Measurements from ENCODE around the gene GNG7.
"Not testable (repeated sequence)": the region's sequence is repeated elsewhere in the genome, so short reads cannot be mapped to it uniquely, and the experiment has no call there.

Gene GNG7

DNA sequence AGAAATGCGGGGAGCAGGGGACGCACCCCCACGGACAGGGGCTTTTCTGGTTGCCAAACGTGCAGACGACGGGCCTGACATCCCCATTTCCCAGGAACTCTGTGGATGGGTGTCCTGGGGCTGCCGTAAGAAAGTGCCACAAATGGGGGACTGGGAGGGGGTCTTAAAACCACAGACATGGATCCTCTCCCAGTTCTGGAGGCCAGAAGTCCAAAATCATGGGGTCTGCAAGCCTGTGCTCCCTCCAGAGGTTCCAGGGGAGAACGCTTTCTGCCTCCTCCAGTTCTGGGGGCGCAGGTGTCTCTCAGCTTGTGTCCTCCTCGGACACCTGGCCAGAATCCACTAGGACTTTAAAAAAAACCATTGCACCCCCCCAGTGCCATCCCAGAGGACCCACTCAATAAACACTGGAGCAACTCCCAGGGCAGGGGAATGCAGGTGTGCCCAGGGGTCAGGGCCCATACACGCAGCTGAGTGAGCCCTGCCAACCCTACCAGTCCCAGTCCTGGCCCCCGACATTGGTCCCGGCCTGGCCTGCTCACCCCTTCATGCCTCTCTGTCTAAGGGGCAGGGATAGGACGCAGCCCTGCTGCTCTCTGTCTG lies 122.7 kb downstream of the GNG7 start:
- DNase-seq (ENCODE audit: low read depth in 2 of 2, low spot score in 1 of 2) = no peak

DNA sequence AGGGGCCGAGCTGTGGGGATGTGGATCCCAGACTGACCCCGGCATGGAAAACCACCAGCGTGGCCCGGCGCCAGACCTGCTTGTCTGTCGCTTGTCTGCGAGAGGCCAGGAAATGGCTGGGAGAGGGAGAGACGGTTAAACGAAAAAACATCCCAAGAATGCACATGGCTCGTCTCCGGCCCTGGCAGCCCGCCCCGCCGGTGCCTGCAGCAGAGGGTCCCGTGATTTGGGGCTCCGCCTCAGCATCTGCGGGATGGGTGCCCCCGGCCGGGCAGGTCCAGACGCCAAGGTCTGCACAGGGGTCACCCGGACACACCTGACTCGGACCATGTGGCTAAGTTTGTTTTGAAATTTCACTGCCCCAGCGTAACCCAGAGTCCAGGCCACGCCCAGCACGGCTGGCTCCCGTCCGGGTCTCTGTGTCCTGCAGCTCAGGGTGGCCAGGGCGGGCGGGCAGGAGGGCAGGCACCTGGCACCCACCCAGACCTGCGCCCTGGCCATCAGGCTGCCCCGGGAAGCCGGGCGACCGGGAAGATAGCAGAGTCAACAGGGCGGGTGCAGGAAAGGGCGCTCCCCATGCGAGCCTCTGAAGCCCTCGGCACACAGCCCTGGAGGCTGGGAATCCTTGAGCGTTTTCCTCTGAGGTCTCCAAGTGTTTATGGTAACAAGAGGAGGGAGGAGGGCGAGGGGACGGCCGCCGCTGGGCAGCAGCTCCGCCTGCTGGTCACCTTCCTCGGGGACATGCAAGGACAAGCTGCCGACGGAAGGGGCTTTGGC lies 123.4 kb downstream of the GNG7 start:
- DNase-seq (ENCODE audit: low read depth in 2 of 2, low spot score in 1 of 2) = peak; percentile 33 to 34

DNA sequence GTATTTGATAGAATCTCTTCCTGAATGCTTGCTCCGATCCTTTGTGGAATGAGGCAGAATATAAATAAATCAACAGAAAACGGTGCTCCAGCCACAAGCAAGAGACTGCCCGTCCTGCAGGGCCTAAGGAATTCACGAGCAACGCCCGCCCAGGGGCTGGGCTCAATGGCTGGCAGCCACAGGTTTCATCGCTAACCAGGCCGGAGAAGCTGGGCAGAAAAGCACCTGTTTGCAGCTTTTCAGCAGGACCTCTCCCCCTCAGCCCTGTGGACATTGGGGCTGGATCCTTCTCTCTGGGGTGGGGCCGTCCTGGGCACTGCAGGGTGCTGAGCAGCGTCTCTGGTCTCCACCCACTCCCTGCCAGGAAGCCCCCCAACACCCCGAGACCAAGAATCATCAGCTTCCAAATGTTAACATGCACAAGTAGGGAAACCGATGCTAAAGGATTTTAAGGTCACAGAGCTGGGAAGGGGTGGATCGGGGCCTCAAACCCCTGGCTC lies 124.1 kb downstream of the GNG7 start:
- DNase-seq (ENCODE audit: low read depth in 2 of 2, low spot score in 1 of 2) = no peak

DNA sequence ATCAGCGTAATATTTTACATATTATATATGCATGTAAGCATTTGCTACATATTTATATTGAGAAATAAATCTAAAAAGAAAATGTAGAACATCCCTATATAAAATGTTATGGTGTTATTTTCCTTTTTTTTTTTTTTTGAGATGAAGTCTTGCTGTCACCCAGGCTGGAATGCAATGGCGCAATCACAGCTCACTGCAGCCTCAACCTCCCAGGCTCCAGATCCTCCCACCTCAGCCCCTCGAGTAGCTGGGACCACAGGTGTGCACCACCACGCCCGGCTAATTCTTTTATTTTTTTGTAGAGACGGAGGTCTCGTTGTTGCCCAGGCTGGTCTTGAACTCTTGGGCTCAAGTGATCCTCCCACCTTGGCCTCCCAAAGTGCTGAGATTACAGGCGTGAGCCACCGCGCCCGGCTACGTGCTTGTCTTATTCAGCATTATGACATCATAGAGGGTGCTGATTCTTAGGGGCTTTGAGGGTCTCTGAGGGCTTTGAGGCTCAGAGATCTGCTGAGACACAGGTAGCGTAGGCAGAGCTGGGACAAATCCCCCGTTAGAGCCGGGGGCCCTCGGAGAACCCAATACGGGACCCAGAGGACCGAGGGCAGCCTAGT lies 124.7 kb downstream of the GNG7 start:
- no peak for DNase-seq (ENCODE audit: low read depth in 2 of 2, low spot score in 1 of 2)

DNA sequence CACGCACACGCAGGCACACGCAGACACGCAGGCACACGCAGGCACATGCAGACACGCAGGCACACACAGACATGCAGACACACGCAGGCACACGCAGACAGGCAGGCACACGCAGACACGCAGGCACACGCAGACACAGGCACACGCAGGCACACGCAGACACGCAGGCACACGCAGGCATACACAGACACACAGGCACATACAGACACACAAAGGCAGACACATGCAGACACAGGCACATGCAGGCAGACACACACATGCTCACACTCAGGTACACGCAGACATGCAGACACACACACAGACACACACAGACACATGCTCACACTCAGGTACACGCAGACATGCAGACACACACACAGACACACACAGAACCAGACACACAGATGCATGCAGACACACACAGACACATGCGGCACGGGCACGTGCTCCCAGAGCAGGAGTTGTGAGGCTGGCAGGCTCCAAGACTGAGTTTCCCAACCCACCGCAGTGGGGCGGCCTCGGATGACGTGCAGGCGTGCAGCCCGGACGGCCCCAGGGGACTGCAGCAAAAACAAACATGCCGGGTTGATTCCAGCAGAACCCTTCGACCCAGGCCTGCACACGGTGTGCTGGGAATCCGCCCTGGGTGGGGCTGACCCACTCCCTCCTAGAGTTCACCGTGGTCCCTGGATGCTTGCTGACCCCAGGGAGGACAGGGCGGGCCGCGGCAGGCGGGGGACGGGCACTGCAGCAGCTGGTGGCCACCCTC lies 126.6 kb downstream of the GNG7 start:
- DNase-seq (ENCODE audit: low read depth in 2 of 2, low spot score in 1 of 2) = no peak

DNA sequence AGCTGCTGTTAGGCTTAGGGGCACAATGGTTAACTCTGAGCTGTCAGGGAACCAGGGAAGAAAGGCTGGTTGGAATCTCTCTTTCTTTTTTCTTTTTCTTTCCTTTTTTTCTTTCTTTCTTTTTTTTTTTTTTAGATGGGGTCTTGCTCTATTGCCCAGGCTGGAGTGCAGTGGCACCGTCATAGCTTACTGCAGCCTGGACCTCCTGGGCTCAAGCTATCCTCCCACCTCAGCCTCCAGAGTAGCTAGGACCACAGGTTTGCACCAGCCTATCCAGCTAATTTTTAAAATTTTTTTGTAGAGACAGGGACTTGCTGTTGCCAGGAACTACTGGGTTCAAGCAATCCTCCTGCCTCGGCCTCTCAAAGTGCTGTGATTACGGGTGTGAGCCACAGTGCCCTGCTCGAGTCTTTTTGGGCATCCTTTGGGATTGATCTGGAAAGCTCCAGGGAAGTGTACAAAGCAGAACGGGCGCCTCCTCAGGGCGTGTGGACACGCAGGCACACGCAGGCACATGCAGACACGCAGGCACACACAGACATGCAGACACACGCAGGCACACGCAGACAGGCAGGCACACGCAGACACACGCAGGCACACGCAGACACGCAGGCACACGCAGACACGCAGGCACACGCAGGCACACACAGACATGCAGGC lies 127.4 kb downstream of the GNG7 start:
- DNase-seq (ENCODE audit: low read depth in 2 of 2, low spot score in 1 of 2) = no peak

DNA sequence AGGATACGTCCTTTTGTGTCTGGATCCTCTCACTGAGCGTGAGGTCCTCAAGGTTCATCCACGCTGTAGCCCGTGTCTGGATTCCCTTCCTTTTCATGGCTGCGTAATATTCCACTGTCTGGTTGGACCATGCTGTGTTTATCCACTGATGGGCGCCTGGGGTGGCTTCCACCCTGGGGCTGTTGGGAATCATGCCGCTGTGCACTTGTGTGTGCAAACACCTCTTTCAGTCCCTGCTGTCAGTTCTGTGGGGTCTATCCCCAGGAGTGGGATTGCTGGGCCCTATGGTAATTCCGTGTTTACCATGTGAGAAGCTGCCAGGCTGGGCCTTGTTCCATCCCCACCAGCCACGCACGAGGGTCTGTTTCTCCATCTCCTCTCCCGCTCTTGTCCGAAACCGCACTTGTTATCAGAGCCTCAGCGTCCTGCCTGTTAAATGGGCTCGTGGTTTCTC lies 128.0 kb downstream of the GNG7 start:
- DNase-seq (ENCODE audit: low read depth in 2 of 2, low spot score in 1 of 2) = no peak

DNA sequence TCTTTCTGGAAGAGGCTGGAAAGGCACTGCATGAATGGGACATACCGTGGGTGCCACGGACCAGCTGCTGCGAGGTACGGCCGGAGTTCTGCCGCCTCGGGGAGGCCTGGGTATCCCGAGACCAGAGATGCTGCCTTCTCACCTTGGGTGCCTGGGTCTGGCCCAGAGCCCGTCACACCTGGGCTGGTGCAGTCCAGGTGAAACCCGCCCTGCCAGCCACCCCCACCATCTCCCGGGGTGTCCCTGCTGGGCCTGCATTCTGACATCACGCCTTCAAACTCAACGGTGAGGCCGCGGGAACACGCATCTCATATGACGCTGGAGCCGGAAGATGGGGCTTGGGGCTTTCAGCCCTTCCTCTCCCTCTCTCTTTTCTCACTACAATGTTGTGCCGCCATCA lies 128.6 kb downstream of the GNG7 start:
- no peak for DNase-seq (ENCODE audit: low read depth in 2 of 2, low spot score in 1 of 2)

DNA sequence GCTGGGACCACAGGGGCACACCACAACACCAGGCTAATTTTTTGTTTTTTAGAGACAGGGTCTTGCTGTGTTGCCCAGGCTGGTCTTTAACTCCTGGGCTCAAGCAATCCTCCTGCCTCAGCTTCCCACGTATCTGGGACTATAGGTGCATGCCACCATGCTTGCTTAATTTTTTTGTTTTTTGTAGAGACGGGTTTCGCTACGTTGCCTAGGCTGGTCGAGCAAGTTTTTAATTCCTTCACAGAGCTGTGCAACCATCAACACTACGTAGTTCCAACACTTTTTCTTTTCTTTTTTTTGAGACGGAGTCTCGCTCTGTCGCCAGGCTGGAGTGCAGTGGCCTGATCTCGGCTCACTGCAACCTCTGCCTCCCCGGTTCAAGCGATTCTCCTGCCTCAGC lies 130.3 kb downstream of the GNG7 start:
- DNase-seq (ENCODE audit: low read depth in 2 of 2, low spot score in 1 of 2) = not testable (repeated sequence)

DNA sequence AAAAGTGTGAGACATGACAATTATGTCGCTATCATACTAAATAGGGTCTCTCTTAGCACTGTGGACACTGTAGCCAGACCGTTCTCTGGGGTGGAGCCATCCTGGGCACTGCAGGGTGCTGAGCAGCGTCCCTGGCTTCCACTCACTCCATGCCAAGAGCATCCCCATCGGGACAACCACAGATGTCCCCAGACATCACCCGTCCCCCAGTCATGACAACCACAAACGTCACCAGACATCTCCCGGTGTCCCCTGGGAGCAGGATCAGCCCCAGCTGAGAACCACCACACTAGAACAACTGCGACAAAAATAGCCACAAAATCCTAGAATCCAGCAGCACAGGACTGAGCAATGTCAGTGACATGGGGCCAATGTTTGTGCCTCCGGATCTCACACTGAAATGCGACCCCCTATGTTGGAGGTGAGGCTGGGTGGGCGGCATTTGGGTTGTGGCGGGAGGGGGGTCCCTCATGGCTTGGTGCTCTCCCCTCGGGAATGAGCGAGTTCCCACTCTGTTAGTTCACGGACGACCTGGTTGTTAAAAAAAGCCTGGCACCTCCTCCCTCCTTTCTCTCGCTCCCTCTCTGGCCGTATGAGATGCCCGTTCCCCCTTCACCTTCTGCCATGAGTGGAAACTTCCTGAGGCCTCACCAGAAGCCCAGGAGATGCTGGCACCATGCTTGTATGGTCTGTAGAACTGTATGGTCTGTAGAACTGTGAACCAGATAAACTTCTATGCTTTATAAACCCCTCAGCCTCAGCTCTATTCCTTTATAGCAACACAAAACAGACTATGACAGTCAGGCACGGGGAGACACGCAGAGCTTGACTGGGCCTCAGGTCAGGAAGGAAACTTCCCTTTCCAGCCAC lies 132.7 kb downstream of the GNG7 start:
- no peak for DNase-seq (ENCODE audit: low read depth in 2 of 2, low spot score in 1 of 2)

DNA sequence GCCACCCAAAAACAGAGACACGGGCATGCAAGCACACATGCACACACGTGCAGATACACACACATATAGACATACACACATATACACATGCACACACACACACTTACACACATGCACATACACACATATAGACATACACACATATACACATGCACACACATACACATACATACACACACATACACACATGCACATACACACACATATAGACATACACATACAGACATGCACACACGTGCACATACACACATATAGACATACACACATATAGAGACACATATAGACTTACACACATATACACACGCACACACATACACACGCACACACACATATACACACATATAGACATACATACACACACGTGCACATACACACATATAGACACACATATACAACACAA lies 134.5 kb downstream of the GNG7 start:
- no peak for DNase-seq (ENCODE audit: low read depth in 2 of 2, low spot score in 1 of 2)

DNA sequence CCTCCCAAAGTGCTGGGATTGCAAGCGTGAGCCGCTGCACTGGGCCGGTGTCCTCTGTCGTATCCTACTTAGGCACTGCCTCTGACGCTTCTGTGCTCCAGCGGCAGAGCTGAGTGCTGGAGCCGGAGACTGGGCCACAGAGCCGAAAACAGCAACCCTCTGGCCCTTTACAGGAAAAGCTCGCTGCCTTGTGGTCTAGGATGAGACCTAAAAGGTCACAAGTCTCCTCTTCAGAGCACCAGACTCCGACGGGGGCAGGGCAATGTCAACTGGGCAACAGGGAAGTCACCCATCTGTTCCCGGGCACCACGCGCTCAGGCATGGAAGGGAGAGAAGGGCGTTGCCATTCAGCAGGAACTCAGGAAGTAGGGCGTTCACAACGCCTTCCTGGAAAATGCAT lies 134.9 kb downstream of the GNG7 start:
- no peak for DNase-seq (ENCODE audit: low read depth in 2 of 2, low spot score in 1 of 2)

DNA sequence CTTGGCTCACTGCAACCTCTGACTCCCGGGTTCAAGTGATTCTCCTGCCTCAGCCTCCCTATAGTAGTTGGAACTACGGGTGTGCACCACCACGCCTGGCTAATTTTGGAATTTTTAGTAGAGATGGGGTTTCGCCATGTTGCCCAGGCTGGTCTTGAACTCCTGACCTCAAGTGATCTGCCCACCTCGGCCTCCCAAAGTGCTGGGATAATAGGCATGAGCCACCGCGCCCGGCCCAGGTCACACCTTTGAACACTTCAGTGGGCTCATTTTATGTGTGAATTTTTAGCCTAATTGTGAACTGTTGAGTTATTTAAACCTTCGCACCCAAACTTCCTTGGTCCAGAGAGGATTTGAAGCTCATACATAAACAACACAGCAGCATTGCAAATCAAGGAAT lies 138.9 kb downstream of the GNG7 start:
- not testable (repeated sequence) for DNase-seq (ENCODE audit: low read depth in 2 of 2, low spot score in 1 of 2)

DNA sequence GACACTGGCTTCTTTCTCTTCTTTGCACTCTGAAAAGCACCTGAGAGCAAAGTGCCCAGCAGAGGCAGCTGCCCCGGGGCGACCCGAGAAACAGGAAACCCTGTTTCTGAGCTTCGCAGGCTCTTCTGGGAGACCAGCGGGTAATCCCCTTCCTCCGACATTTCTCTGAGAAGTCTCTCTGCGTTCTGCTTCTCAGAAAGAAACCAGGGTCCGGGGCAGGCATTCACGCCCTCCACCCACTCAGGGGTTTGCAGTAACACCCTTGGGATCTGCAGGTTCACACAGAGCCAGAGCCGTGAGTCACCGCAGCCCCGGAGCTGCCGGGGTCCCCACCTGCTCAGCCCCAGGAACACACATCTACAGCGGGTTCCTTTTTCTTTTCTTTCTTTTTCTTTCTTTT lies 140.6 kb downstream of the GNG7 start:
- peak; percentile 37 to 65 for DNase-seq (ENCODE audit: low read depth in 2 of 2, low spot score in 1 of 2)

DNA sequence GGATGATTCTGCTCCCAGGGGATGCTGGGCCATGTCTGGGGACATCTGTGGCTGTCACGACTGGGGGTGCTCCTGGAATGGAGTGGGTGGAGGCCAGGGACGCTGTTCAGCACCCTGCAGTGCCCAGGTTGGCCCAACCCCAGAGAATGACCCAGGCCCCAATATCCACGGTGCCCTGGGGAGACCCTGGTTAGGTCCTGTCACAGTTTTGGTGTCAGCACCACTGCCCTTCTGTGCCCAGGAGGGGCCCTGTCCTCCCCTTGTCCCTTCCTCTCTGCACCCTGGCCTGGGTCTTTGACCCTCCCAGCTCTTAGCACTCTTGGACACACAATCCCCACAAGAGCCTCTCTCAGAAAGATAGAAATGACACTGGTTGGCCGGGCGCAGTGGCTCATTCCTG lies 141.3 kb downstream of the GNG7 start:
- no peak for DNase-seq (ENCODE audit: low read depth in 2 of 2, low spot score in 1 of 2)

DNA sequence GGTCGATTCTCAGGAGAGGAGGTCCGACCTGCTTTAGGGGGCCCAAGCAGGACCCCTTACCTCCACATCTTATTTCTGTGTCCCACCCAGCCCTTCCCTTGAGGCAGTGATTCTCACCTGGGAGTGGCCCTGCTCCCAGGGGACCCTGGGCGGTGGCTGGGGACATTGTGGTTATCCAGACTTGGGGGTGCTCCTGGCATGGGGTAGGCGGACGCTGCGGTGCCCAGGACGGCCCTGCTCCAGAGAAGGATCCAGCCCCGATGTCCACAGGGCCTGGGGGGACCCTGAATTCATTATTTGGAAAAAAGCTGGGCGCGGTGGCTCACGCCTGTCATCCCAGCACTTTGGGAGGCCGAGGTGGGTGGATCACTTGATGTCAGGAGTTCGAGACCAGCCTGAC lies 142.1 kb downstream of the GNG7 start:
- DNase-seq (ENCODE audit: low read depth in 2 of 2, low spot score in 1 of 2) = no peak

DNA sequence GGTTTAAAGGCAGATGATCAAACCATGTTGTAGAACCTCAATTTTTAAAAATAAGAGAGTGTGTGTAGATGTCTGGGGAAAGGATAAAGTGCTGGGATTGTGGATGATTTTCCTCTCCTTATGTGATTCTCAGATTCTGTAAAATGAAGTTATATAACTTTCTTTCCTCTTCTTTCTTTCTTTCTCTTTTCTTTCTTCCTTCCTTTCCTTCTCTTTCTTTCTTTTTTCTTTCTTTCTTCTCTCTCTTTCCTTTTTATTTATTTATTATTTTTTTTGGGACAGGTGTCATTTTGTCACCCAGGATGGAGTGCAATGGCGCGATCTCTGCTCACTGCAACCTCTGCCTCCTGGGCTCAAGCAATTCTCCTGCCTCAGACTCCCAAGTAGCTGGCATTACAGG lies 144.0 kb downstream of the GNG7 start:
- DNase-seq (ENCODE audit: low read depth in 2 of 2, low spot score in 1 of 2) = no peak

DNA sequence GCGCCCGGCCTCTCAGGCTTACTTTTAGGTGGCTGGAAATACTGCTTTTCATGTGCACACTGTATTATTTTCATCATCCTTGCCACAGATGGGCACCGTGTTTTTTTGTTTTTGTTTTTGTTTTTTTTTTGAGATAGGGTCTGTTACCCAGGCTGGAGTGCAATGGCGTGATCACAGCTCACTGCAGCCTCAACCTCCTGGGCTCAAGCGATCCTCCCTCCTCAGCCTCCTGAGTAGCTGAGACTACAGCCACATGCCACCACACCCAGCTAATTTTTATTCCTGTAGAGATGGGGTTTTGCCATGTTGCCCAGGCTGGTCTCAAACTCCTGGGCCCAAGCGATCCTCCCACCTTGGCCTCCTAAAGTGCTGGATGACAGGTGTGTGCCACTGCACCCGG lies 144.4 kb downstream of the GNG7 start:
- not testable (repeated sequence) for DNase-seq (ENCODE audit: low read depth in 2 of 2, low spot score in 1 of 2)

DNA sequence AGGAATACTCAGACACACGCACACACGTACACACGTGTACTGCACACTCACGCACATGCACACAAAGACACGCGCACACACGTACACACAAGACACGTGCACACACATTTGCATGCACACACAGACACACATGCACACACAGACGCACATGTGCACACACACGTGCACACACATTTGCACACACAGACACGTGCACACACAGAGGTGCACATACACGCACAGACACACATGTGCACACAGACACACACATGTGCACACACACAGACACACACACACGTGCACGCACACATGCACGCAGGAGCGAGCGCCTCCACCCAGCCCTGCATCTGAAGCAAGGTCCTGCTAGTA lies 145.4 kb downstream of the GNG7 start:
- DNase-seq (ENCODE audit: low read depth in 2 of 2, low spot score in 1 of 2) = no peak
